Liver (tissue), 9 donors: Measurements from ENCODE around the gene LAMTOR1. TPM values are rescaled to one million over a fixed set of nuclear protein-coding genes. Genes with fewer than 3 reads are reported as not detected.

Experiments used
- DNase-seq: peaks from one replicate; pipeline ENCODE4 v3.0.0-alpha.2; 2017; ENCODE audit warnings: low spot score
- H3K27ac ChIP-seq, 2 donors: one replicate each; pipeline ENCODE4 v1.7.0; 2013; ENCODE audit warnings: inconsistent platforms in 2 of 2, low read length in 2 of 2, control low read depth in 1 of 2, low read depth in 1 of 2, mild to moderate bottlenecking in 1 of 2
- H3K27me3 ChIP-seq, 4 donors: one replicate each; pipeline versions ENCODE4 v1.6.1 to v1.7.0; 2013; ENCODE audit warnings: low read length in 3 of 4, inconsistent platforms in 1 of 4, mild to moderate bottlenecking in 1 of 4, moderate library complexity in 1 of 4; ENCODE audit not compliant: control insufficient read depth in 4 of 4, insufficient read depth in 4 of 4
- H3K36me3 ChIP-seq, 4 donors: one replicate each; pipeline versions ENCODE4 v1.6.1 to v1.7.0; 2013; ENCODE audit warnings: low read length in 3 of 4, mild to moderate bottlenecking in 3 of 4, low read depth in 1 of 4, moderate library complexity in 1 of 4; ENCODE audit not compliant: control insufficient read depth in 4 of 4, insufficient read depth in 3 of 4
- H3K4me1 ChIP-seq, 4 donors: one replicate each; pipeline versions ENCODE4 v1.6.1 to v1.7.0; 2013; ENCODE audit warnings: low read length in 3 of 4, mild to moderate bottlenecking in 3 of 4, moderate library complexity in 1 of 4; ENCODE audit not compliant: control insufficient read depth in 4 of 4, insufficient read depth in 4 of 4
- H3K4me3 ChIP-seq, 3 donors: one replicate each; pipeline versions ENCODE4 v1.6.1 to v1.7.0; 2013; ENCODE audit warnings: low read length in 3 of 3, control low read depth in 1 of 3, low read depth in 1 of 3, mild to moderate bottlenecking in 1 of 3
- H3K9ac ChIP-seq, 2 donors: one replicate each; pipeline ENCODE4 v1.7.0; 2013; ENCODE audit warnings: low read length in 2 of 2, mild to moderate bottlenecking in 2 of 2, moderate library complexity in 2 of 2, control low read depth in 1 of 2, low read depth in 1 of 2
- H3K9me3 ChIP-seq, 4 donors: one replicate each; pipeline versions ENCODE4 v1.6.1 to v1.7.0; 2013; ENCODE audit warnings: low read length in 3 of 4; ENCODE audit not compliant: control insufficient read depth in 4 of 4
- ATF3 ChIP-seq: IDR thresholded peaks from 2 replicates; pipeline ENCODE4 v1.6.1; 2016; ENCODE audit warnings: antibody characterized with exemption
- CTCF ChIP-seq: fragments of 150-350 bp; IDR thresholded peaks from 2 replicates; pipeline ENCODE4 v1.5.1; 2017; ENCODE audit warnings: improper control_type of control experiment, low read depth, low read length; ENCODE audit not compliant: missing input control
- FOXA1 ChIP-seq: IDR thresholded peaks from 2 replicates; pipeline ENCODE4 v1.6.1; 2016; ENCODE audit warnings: antibody characterized with exemption
- FOXA2 ChIP-seq: IDR thresholded peaks from 2 replicates; pipeline ENCODE4 v1.6.1; 2016; ENCODE audit warnings: antibody characterized with exemption
- HNF4A ChIP-seq, 2 donors: conservative IDR thresholded peaks; 2 replicates each; pipeline ENCODE4 v1.6.1; 2016; ENCODE audit warnings: antibody characterized with exemption in 2 of 2, mild to moderate bottlenecking in 2 of 2
- HNF4G ChIP-seq: IDR thresholded peaks from 2 replicates; pipeline ENCODE4 v1.6.1; 2016; ENCODE audit warnings: antibody characterized with exemption
- JUND ChIP-seq, 2 donors: IDR thresholded peaks; 2 replicates each; pipeline ENCODE4 v1.6.1; 2016; ENCODE audit warnings: antibody characterized with exemption in 2 of 2
- NR2F2 ChIP-seq: IDR thresholded peaks from 2 replicates; pipeline ENCODE4 v1.6.1; 2016; ENCODE audit warnings: antibody characterized with exemption
- RAD21 ChIP-seq, 2 donors: IDR thresholded peaks; 2 replicates each; pipeline ENCODE4 v1.6.1; 2016; ENCODE audit warnings: antibody characterized with exemption in 2 of 2, mild to moderate bottlenecking in 2 of 2
- REST ChIP-seq: IDR thresholded peaks from 2 replicates; pipeline ENCODE4 v1.6.1; 2016; ENCODE audit warnings: antibody characterized with exemption, mild to moderate bottlenecking
- RXRA ChIP-seq, 2 donors: IDR thresholded peaks; 2 replicates each; pipeline ENCODE4 v1.6.1; 2017 to 2018; ENCODE audit warnings: antibody characterized with exemption in 2 of 2, mild to moderate bottlenecking in 1 of 2
- SP1 ChIP-seq: IDR thresholded peaks from 2 replicates; pipeline ENCODE4 v1.6.1; 2018; ENCODE audit warnings: antibody characterized with exemption, mild to moderate bottlenecking
- TAF1 ChIP-seq: conservative IDR thresholded peaks from 2 replicates; pipeline ENCODE4 v1.6.1; 2016; ENCODE audit warnings: antibody characterized with exemption, mild to moderate bottlenecking
- YY1 ChIP-seq: IDR thresholded peaks from 2 replicates; pipeline ENCODE4 v1.6.1; 2016; ENCODE audit warnings: antibody characterized with exemption, mild to moderate bottlenecking
- ZBTB33 ChIP-seq: IDR thresholded peaks from 2 replicates; pipeline ENCODE4 v1.6.1; 2016; ENCODE audit warnings: antibody characterized with exemption
- WGBS: extraction: QIAGEN DNeasy Blood & Tissue Kit; methylation state at CpG from one replicate; pipeline ENCODE4 v1.1.7; 2013; 5-methylcytosine and 5-hydroxymethylcytosine counted together
- polyA plus RNA-seq, 2 donors: library from polyadenylated mRNA; stranded (reverse) in 1 of 2; unstranded in 1 of 2; fragments of 200-250 nt in 1 of 2; fragments of >200 nt in 1 of 2; fragmentation: Nextera tagmentation in 1 of 2; extraction: Ambion mirVana in 1 of 2; gene quantifications; one replicate each; pipeline versions ENCODE4 v1.2.1 to v1.2.3, GENCODE V29; 2013 to 2015
- total RNA-seq, 2 donors: library from RNA; depleted of rRNA; stranded (reverse); fragments of >200 nt; gene quantifications; one replicate each; pipeline ENCODE4 v1.2.3, GENCODE V29; 2014
- donor health status: healthy.
- donor health status: healthy.
- donor health status: healthy.
- donor health status: healthy.
- donor health status: healthy.

LAMTOR1 gene
- total and polyA plus RNA-seq, 4 donors = 30.5 to 74.0 (median 58.6) TPM

- H3K4me1 ChIP-seq = no peaks in the 10 kb centered on the region
- H3K27ac ChIP-seq = no peak overlapping the region
- no peak for DNase-seq
- WGBS = 94% methylated on average over 4 of the region's 4 CpGs
- no peak overlapping the region for H3K9ac ChIP-seq
- H3K27me3 ChIP-seq = no peaks in the 10 kb centered on the region
- no peaks in the 10 kb centered on the region for H3K36me3 ChIP-seq
- TF ChIP-seq TAF1 = no peak
- no peak for TF ChIP-seq ATF3
- no peak for TF ChIP-seq REST
- TF ChIP-seq NR2F2 = no peak
- no peak for TF ChIP-seq FOXA1
- TF ChIP-seq YY1 = no peak
- TF ChIP-seq ZBTB33 = no peak
- TF ChIP-seq JUND (IDR thresholded peaks at IDR 0.05) = no peak
- TF ChIP-seq FOXA2 = no peak
- TF ChIP-seq CTCF = no peak
- no peak for TF ChIP-seq RAD21 (IDR thresholded peaks at IDR 0.05)
- TF ChIP-seq RXRA (IDR thresholded peaks at IDR 0.05) = no peak
- no peak for TF ChIP-seq HNF4A (conservative IDR thresholded peaks at IDR 0.05)
- no peaks in the 10 kb centered on the region for H3K9me3 ChIP-seq
- no peak overlapping the region for H3K4me3 ChIP-seq
Measured at GRCh38 chr11:72136684-72137262, 33.7 kb upstream of the LAMTOR1 start.

GRCh38 chr11:72135891-72136683 lies 33.0 kb upstream of the LAMTOR1 start:
- Histone ChIP-seq H3K9ac (no peak overlapping the region), H3K4me1 (no peaks in the 10 kb centered on the region), H3K36me3 (no peaks in the 10 kb centered on the region), H3K27ac (no peak overlapping the region), H3K9me3 (no peaks in the 10 kb centered on the region), H3K4me3 (no peak overlapping the region), H3K27me3 (no peaks in the 10 kb centered on the region)
- DNase-seq = no peak
- TF ChIP-seq FOXA2 (no peak), HNF4A (conservative IDR thresholded peaks at IDR 0.05) (no peak), RAD21 (IDR thresholded peaks at IDR 0.05) (no peak), ATF3 (no peak), REST (no peak), HNF4G (no peak), CTCF (no peak), SP1 (no peak), FOXA1 (no peak), TAF1 (no peak), YY1 (no peak)
- 91% methylated on average over 14 of the region's 14 CpGs for WGBS
